Measurements from ENCODE around the gene RABEPK. TPM values are rescaled to one million over a fixed set of nuclear protein-coding genes. Genes with fewer than 3 reads are reported as not detected.

Gene RABEPK
- total RNA-seq, 1 experiment from 2014 or later, result 21.8 TPM

- Histone ChIP-seq H3K27ac (ENCODE audit: insufficient read length, low read depth, low read length) (no peak overlapping the region), H2AK5ac (ENCODE audit: insufficient read length, low read length) (no peak overlapping the region), H4K8ac (replicated peaks; ENCODE audit: insufficient read length, low read depth, low read length) (no peak overlapping the region), H2BK120ac (ENCODE audit: low read depth, low read length, poor library complexity, severe bottlenecking) (no peak overlapping the region), H3K4me1 (ENCODE audit: insufficient read depth, low read length) (no peaks in the 10 kb centered on the region), H3K18ac (ENCODE audit: insufficient read length, low read depth, low read length) (no peak overlapping the region), H2BK20ac (ENCODE audit: low read depth, low read length, poor library complexity, severe bottlenecking) (no peak overlapping the region), H3K79me2 (ENCODE audit: insufficient read depth, low read length) (peaks cover 3% of the 10 kb centered on the region; the same call in 1 of the 2 replicates), H3K4me2 (ENCODE audit: insufficient read depth, insufficient read length, low read length) (no peak overlapping the region), H3K56ac (ENCODE audit: insufficient read length, low read depth, low read length) (no peak overlapping the region), H3T11ph (ENCODE audit: low read length) (no peak overlapping the region), H3K14ac (ENCODE audit: insufficient read depth, low read length) (no peak overlapping the region), H3K23ac (ENCODE audit: insufficient read length, low read depth, low read length) (no peak overlapping the region), H4K20me1 (ENCODE audit: control insufficient read depth, insufficient read depth, insufficient read length) (no peaks in the 10 kb centered on the region), H3K9me3 (ENCODE audit: control insufficient read depth, low read depth, low read length) (no peaks in the 10 kb centered on the region), H3K79me1 (ENCODE audit: insufficient read depth, low read depth, low read length, poor library complexity, severe bottlenecking) (no peaks in the 10 kb centered on the region), H4K91ac (ENCODE audit: insufficient read length, low read depth, low read length) (no peak overlapping the region), H3K4ac (ENCODE audit: low read depth, low read length) (no peak overlapping the region), H2BK15ac (ENCODE audit: low read depth, low read length) (no peak overlapping the region), H3K23me2 (ENCODE audit: insufficient read length, low read depth, low read length, poor library complexity, severe bottlenecking) (peaks cover 4% of the 10 kb centered on the region), H3K9ac (ENCODE audit: extremely low read depth, insufficient read length, low read length) (no peak overlapping the region), H2BK5ac (ENCODE audit: insufficient read length, low read length) (no peak overlapping the region), H4K5ac (ENCODE audit: insufficient read length, low read depth, low read length) (no peak overlapping the region), H2BK12ac (ENCODE audit: insufficient read length, low read depth, low read length) (no peak overlapping the region), H3K27me3 (ENCODE audit: insufficient read depth, low read length) (no peaks in the 10 kb centered on the region), H2AFZ (ENCODE audit: low read length) (no peak overlapping the region)
- WGBS (ENCODE audit: extremely low coverage, insufficient read length, low lambda C conversion rate), result no CpG with 5 or more reads among the region's 6 CpGs
- Mint-ChIP-seq H3K9me3 (peaks cover 0 to 7% of the 10 kb centered on the region in 2 experiments; a peak in 1 of 5 replicates), H3K36me3 (ENCODE audit: insufficient read depth in 1 of 3, low read depth in 3 of 3) (peaks cover 0 to 4% (median 0%) of the 10 kb centered on the region in 3 experiments; a peak in 1 of 7 replicates), H3K4me1 (peaks cover 8 to 12% of the 10 kb centered on the region in 2 experiments), H3K27me3 (ENCODE audit: low read depth) (no peaks in the 10 kb centered on the region), H3K27ac (no peak overlapping the region), H3K4me3 (no peak overlapping the region)
- DNase-seq, result no peak
- no peak for TF ChIP-seq CTCF (conservative IDR thresholded peaks at IDR 0.05)
Observed at GRCh38 chr9:125258160-125258785, 57.9 kb downstream of the RABEPK start.

All from H9 (cell line).